ENCODE measurements around the gene LCN12. TPM values are rescaled to one million over a fixed set of nuclear protein-coding genes. Genes with fewer than 3 reads are reported as not detected.

The LCN12 gene
- polyA plus RNA-seq, 3 donors, result 0.29 TPM; not detected in 2

DNA sequence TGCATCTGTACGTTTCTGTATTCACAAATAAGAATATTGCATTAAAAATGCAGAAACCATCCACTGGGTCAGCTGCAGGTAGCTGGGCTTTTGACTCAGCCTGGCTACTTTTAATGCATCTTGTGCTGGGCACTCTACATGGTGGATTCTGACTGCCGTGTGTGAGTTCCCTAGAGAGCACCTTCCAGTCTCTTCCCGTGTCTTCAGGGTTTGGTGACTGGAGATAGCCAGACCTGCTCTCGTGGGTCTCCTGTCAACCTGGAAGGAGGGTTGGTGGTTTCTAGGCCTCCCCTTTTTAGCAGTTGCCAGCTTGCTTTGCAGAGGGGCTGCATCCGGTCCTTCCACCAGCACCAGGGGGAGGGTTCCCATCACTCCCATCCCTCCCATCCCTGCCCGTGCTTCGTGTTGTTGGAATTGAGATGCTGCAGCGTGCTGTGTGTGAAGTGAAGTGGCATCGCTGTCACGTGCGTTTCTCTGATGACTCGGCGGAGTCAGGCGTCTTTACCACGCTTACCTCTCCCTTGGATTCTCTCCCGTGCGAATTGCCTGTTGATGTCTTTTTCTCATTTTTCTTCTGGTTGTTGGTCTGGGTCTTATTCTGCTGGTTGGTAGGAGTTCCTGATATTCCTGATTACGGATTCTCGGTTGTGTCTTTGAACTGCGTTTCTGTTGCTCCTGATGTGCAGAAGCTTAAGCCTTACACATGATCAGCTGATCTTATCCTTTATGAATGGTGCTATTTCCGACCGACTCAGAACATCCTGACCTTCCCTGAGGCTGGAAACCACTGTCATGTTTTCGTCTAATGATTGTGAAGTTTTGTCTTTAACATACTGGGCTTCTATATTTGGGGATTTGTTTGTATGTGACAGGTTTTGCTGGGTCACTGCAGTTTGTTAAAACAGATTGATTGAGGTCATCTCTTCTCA lies 24.5 kb upstream of the LCN12 start:
- Histone ChIP-seq H3K9ac (ENCODE audit: insufficient read depth, low read length, poor library complexity, severe bottlenecking) (no peak overlapping the region), H3K9me3 (replicated peaks in 1 of 2; ENCODE audit: control insufficient read depth in 1 of 2, insufficient read depth in 1 of 2, low read length in 2 of 2) (no peaks in the 10 kb centered on the region), H3K79me2 (ENCODE audit: insufficient read depth, low read length) (no peaks in the 10 kb centered on the region), H4K20me1 (ENCODE audit: insufficient read depth, low read length) (no peaks in the 10 kb centered on the region), H3K4me1 (ENCODE audit: control insufficient read depth in 1 of 2, insufficient read depth in 2 of 2, low read length in 2 of 2) (peaks cover 0 to 5% of the 10 kb centered on the region in 2 donors), H3K4me3 (replicated peaks in 1 of 3; ENCODE audit: low read depth in 2 of 3, low read length in 3 of 3) (no peak overlapping the region), H3K27ac (ENCODE audit: low read depth in 1 of 2, low read length in 2 of 2) (peak overlapping the region in 1 of 2 donors; percentile 16), H3K4me2 (replicated peaks; ENCODE audit: extremely low read depth, low read length, poor library complexity, severe bottlenecking) (no peak overlapping the region), H2AFZ (ENCODE audit: insufficient read depth, low read depth, low read length, poor library complexity, severe bottlenecking) (no peak overlapping the region), H3K27me3 (ENCODE audit: control insufficient read depth in 2 of 2, insufficient read depth in 2 of 2, low read length in 2 of 2) (no peaks in the 10 kb centered on the region), H3K36me3 (replicated peaks in 1 of 2; ENCODE audit: control insufficient read depth in 1 of 2, insufficient read depth in 2 of 2, low read length in 2 of 2) (peaks cover 16 to 50% of the 10 kb centered on the region in 2 donors)
- Mint-ChIP-seq H3K36me3 (peaks cover 20 to 51% of the 10 kb centered on the region in 2 donors), H3K27me3 (ENCODE audit: low read depth in 3 of 3) (no peaks in the 10 kb centered on the region), H3K4me3 (no peak overlapping the region), H3K9me3 (peaks cover 0 to 2% (median 0%) of the 10 kb centered on the region in 7 donors), H3K27ac (peak overlapping the region in 2 of 7 donors; percentile 5 to 43), H3K4me1 (peaks cover 15% of the 10 kb centered on the region)
- TF ChIP-seq, protein P1, sequence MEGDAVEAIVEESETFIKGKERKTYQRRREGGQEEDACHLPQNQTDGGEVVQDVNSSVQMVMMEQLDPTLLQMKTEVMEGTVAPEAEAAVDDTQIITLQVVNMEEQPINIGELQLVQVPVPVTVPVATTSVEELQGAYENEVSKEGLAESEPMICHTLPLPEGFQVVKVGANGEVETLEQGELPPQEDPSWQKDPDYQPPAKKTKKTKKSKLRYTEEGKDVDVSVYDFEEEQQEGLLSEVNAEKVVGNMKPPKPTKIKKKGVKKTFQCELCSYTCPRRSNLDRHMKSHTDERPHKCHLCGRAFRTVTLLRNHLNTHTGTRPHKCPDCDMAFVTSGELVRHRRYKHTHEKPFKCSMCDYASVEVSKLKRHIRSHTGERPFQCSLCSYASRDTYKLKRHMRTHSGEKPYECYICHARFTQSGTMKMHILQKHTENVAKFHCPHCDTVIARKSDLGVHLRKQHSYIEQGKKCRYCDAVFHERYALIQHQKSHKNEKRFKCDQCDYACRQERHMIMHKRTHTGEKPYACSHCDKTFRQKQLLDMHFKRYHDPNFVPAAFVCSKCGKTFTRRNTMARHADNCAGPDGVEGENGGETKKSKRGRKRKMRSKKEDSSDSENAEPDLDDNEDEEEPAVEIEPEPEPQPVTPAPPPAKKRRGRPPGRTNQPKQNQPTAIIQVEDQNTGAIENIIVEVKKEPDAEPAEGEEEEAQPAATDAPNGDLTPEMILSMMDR (IDR thresholded peaks at IDR 0.05), result no peak
- WGBS (ENCODE audit: insufficient coverage), result 95% methylated on average over 14 of the region's 23 CpGs
- intact Hi-C loops (cut with micrococcal nuclease), result no loop called here
- no peak for DNase-seq

DNA sequence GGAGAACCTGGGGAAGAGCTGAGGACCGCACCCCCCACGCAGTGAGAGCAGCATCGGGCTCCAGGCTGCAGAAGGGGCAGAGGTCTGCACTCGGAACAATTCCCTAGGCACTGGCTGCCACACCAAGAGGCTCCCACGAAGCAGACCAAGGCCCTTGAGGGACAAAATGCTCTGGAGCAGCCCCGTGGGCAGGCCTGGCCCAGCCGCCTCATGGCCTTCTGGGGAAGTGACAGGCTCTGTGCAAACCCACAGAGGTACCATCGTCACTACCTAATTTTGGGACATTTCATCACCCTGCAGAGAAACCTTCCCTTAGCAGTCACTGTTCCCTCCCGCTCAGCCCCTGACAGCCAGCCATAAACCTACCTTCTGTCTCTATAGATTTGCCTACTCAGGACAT lies 23.5 kb upstream of the LCN12 start:
- TF ChIP-seq, protein P1 (IDR thresholded peaks at IDR 0.05), result peak; percentile 10
- Histone ChIP-seq H3K9me3 (replicated peaks in 1 of 2; ENCODE audit: control insufficient read depth in 1 of 2, insufficient read depth in 1 of 2, low read length in 2 of 2) (no peaks in the 10 kb centered on the region), H3K79me2 (ENCODE audit: insufficient read depth, low read length) (no peaks in the 10 kb centered on the region), H3K4me3 (replicated peaks in 1 of 3; ENCODE audit: low read depth in 2 of 3, low read length in 3 of 3) (no peak overlapping the region), H3K9ac (ENCODE audit: insufficient read depth, low read length, poor library complexity, severe bottlenecking) (no peak overlapping the region), H3K4me2 (replicated peaks; ENCODE audit: extremely low read depth, low read length, poor library complexity, severe bottlenecking) (no peak overlapping the region), H3K27ac (ENCODE audit: low read depth in 1 of 2, low read length in 2 of 2) (peak overlapping the region in 1 of 2 donors; percentile 12), H3K4me1 (ENCODE audit: control insufficient read depth in 1 of 2, insufficient read depth in 2 of 2, low read length in 2 of 2) (peaks cover 0 to 5% of the 10 kb centered on the region in 2 donors), H3K27me3 (ENCODE audit: control insufficient read depth in 2 of 2, insufficient read depth in 2 of 2, low read length in 2 of 2) (no peaks in the 10 kb centered on the region), H4K20me1 (ENCODE audit: insufficient read depth, low read length) (no peaks in the 10 kb centered on the region), H3K36me3 (replicated peaks in 1 of 2; ENCODE audit: control insufficient read depth in 1 of 2, insufficient read depth in 2 of 2, low read length in 2 of 2) (peaks cover 14 to 43% of the 10 kb centered on the region in 2 donors), H2AFZ (ENCODE audit: insufficient read depth, low read depth, low read length, poor library complexity, severe bottlenecking) (no peak overlapping the region)
- intact Hi-C loops (cut with micrococcal nuclease), result no loop called here
- Mint-ChIP-seq H3K4me1 (peaks cover 19% of the 10 kb centered on the region), H3K27me3 (ENCODE audit: low read depth in 3 of 3) (no peaks in the 10 kb centered on the region), H3K27ac (peak overlapping the region in 2 of 7 donors; percentile 27 to 50), H3K4me3 (no peak overlapping the region), H3K9me3 (peaks cover 0 to 2% (median 0%) of the 10 kb centered on the region in 7 donors), H3K36me3 (peaks cover 20 to 45% of the 10 kb centered on the region in 2 donors)
- DNase-seq, result peak; percentile 14 to 49 (median 30)
- 58% methylated on average over 9 of the region's 9 CpGs for WGBS (ENCODE audit: insufficient coverage)
